AG09309 (cell line): ENCODE data around the gene ROPN1B.

ENCODE experiments used
- DNase-seq: peaks from one replicate; pipeline ENCODE4 v3.0.0-alpha.2; 2010; ENCODE audit warnings: low read depth
- H3K4me3 ChIP-seq: 2 replicates; pipeline ENCODE4 v1.5.1; 2011; ENCODE audit warnings: mild to moderate bottlenecking, low read depth, low read length, moderate library complexity; ENCODE audit not compliant: control insufficient read depth
- TF ChIP-seq, protein P1 (sequence below): IDR thresholded peaks from 2 replicates; pipeline ENCODE4 v1.5.1; 2011; ENCODE audit warnings: mild to moderate bottlenecking, low read depth, low read length, inconsistent platforms; ENCODE audit not compliant: insufficient read depth, control insufficient read depth; ENCODE audit errors: missing control alignments

Gene ROPN1B

GRCh38 chr3:126003447-126004190 lies 34.6 kb downstream of the ROPN1B start:
- H3K4me3 ChIP-seq: no peak overlapping the region
- TF ChIP-seq, protein P1, sequence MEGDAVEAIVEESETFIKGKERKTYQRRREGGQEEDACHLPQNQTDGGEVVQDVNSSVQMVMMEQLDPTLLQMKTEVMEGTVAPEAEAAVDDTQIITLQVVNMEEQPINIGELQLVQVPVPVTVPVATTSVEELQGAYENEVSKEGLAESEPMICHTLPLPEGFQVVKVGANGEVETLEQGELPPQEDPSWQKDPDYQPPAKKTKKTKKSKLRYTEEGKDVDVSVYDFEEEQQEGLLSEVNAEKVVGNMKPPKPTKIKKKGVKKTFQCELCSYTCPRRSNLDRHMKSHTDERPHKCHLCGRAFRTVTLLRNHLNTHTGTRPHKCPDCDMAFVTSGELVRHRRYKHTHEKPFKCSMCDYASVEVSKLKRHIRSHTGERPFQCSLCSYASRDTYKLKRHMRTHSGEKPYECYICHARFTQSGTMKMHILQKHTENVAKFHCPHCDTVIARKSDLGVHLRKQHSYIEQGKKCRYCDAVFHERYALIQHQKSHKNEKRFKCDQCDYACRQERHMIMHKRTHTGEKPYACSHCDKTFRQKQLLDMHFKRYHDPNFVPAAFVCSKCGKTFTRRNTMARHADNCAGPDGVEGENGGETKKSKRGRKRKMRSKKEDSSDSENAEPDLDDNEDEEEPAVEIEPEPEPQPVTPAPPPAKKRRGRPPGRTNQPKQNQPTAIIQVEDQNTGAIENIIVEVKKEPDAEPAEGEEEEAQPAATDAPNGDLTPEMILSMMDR: no peak
- no peak for DNase-seq

DNA sequence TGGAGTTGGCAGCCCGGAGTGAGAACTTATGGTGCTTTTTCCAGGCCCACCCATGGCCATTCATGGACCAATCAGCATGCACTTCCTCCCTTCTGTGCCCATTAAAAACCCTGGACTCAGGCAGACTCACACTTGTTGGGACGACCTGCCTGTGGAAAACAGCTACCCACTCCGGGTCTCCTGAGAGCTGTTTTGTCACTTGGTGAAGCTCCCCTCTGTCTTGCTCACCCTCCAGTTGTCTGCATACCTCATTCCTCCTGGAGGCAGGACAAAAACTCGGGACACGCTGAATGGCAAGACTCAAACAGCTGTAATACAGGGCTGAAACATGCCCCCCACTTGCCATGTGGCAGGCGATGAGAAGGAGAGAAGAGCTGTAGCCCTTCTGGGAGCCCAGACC lies 35.2 kb downstream of the ROPN1B start:
- TF ChIP-seq, protein P1: no peak
- H3K4me3 ChIP-seq: no peak overlapping the region

DNA sequence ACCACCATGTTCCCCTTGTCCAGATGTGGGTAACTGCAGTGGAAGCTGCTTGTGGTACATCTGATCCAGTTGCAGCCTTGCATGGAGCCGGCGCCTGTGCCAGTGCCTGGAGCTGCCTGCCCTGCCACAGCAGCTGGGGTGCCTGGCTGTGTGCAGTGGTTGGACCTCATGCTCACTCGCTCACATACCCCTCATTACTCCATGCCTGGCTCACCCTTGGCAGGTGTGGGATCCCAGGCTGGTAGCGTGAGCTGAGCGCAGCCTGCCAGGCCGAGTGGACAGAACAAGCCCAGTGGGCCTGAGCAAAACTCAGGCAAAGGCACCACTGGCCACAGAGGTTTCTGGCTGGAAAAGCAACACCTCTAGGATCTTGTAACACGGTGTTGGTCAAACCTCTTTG lies 35.7 kb downstream of the ROPN1B start:
- no peak for DNase-seq
- H3K4me3 ChIP-seq: no peak overlapping the region
- TF ChIP-seq, protein P1: no peak

More for the DNA sequence above, 35.2 kb downstream of the ROPN1B start:
- no peak for DNase-seq

- no peak for DNase-seq
- TF ChIP-seq, protein P1: no peak
- H3K4me3 ChIP-seq: no peak overlapping the region
Measured at GRCh38 chr3:126005951-126006350, 37.0 kb downstream of the ROPN1B start.

DNA sequence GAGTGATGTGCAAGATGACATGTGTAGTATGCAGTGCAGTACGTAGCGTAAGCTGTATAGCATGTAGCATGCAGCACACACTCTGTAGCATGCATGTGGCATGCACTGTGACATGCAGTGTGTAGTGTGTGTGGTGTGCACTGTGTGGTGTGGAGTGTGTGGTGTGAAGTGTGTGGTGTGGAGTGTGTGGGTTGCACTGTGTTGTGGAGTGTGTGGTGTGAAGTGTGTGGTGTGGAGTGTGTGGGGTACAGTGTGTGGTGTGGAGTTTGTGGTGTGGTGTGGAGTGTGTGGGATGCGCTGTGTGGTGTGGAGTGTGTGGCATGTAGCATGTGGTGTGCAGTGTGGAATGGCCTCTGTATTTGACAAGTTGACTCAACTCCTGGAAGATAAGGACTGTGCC lies 39.2 kb downstream of the ROPN1B start:
- H3K4me3 ChIP-seq: no peak overlapping the region
- TF ChIP-seq, protein P1: no peak
- no peak for DNase-seq

DNA sequence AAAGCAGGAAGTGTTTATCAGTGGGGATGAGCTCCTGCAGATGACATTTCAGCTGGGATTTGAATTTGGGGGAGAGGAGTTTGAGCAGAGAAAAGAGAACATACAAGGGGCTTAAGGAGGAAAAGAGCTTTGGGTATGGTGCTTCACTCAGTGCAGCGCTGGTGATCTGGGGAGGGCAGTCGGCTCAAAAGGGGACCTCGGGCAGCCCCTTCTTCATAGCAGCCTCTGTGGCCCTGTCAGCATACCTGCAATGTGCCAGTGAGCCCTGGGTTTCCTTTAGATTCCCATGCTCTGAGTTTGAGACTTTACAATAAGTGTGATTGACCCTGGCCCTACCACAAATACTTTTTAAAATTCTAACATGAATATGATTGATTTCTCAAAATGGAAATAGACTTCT lies 40.2 kb downstream of the ROPN1B start:
- H3K4me3 ChIP-seq: no peak overlapping the region
- TF ChIP-seq, protein P1: no peak
- DNase-seq: no peak
